ENCODE results near the gene LRIG1.

The LRIG1 gene

DNA sequence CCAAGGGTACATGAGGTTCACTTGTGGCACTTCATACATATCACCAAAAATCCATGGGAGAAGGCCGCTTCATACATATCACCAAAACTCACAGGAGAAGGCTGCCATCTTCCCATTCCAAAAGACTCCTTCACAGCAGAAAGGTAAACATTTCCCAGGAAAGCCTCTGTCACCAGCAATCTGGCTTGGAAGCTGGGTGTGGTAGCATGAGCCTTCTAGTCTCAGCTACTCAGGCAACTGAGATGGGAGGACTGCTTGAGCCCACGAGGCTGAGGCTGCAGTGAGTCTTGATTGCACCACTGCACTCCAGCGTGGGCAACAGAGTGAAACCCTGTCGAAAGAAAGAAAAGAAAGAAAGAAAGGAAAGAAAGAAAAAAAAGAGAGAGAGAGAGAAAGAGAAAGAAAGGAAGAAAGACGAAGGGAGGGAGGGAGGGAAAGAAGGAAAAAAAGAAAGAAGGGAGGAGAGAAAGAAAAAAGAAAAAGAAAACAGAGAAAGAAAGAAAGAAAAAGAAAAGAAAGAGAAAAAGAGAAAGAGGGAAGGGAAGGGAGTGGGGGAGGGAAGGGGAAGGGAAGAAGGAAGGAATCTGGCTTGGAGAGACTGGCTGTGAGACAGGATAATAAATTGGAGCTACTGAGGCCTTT, 7.2 kb downstream of the LRIG1 start:
- in situ Hi-C loops (cut with HindIII; ENCODE audit: low pct_ligation_motif_present, low sequenced_read_pairs): no loop called here
- Histone ChIP-seq H3K27me3 (replicated peaks) (no peaks in the 10 kb centered on the region), H3K27ac (no peak overlapping the region), H3K4me3 (ENCODE audit: low read depth, low read length) (no peak overlapping the region), H3K36me3 (replicated peaks) (no peaks in the 10 kb centered on the region)
- DNase-seq: no peak
- TF ChIP-seq CTCF (IDR thresholded peaks at IDR 0.05; ENCODE audit: low read depth, low read length, missing control alignments): no peak

GRCh38 chr3:66492672-66493071, 8.2 kb downstream of the LRIG1 start:
- TF ChIP-seq CTCF (IDR thresholded peaks at IDR 0.05; ENCODE audit: low read depth, low read length, missing control alignments): no peak
- in situ Hi-C loops (cut with HindIII; ENCODE audit: low pct_ligation_motif_present, low sequenced_read_pairs): no loop called here
- Histone ChIP-seq H3K27ac (no peak overlapping the region), H3K4me3 (ENCODE audit: low read depth, low read length) (no peak overlapping the region), H3K36me3 (replicated peaks) (no peaks in the 10 kb centered on the region), H3K27me3 (replicated peaks) (no peaks in the 10 kb centered on the region)
- no peak for DNase-seq

DNA sequence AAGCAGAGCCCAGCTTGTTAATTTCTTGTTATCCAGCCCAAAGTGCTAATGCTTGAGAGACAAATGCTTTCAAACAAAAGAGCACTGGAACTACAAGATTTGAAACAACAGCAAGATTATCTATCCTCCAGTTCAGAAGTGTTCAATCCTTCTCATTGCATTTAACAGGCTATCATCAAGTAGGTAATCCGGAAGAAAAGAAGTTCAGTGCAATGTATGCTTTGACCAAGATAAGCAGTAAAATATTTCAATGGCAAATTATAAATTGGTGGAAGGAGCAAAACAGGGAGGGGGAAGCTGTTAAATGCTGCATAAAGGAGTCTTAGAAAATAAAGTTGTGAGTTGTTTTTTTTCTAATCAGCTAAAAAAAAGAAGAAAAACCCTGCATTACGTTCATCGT, 8.8 kb downstream of the LRIG1 start:
- TF ChIP-seq CTCF (IDR thresholded peaks at IDR 0.05; ENCODE audit: low read depth, low read length, missing control alignments): no peak
- H3K36me3 ChIP-seq (replicated peaks): no peaks in the 10 kb centered on the region
- no peak overlapping the region for H3K27ac ChIP-seq
- no peak overlapping the region for H3K4me3 ChIP-seq (ENCODE audit: low read depth, low read length)
- in situ Hi-C loops (cut with HindIII; ENCODE audit: low pct_ligation_motif_present, low sequenced_read_pairs): no loop called here
- DNase-seq: no peak
- no peaks in the 10 kb centered on the region for H3K27me3 ChIP-seq (replicated peaks)

- H3K36me3 ChIP-seq (replicated peaks): no peaks in the 10 kb centered on the region
- H3K27me3 ChIP-seq (replicated peaks): no peaks in the 10 kb centered on the region
- DNase-seq: no peak
- H3K4me3 ChIP-seq (ENCODE audit: low read depth, low read length): no peak overlapping the region
- H3K27ac ChIP-seq: no peak overlapping the region
- in situ Hi-C loops (cut with HindIII; ENCODE audit: low pct_ligation_motif_present, low sequenced_read_pairs): no loop called here
- no peak for TF ChIP-seq CTCF (IDR thresholded peaks at IDR 0.05; ENCODE audit: low read depth, low read length, missing control alignments)
These were observed 9.8 kb downstream of the LRIG1 start for GRCh38 chr3:66490984-66491383.

DNA sequence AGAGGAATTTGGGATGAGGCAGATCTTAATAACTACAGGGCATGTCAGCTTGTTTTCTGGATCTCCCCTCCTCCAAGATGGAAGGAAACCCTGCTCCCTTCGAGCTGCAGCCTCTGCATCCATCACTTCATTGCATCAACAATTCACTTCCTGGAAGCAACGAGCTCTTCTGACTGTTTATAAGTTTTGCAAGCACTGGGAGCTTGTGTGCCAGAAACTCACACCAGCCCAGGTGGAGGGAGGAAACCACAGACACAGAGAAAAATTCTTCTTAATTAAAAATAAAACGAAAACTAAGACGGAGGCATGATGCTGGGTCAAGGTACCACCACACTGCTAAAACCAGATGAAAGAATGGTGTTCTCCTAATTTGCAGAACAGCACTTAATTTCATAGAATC, 10.6 kb downstream of the LRIG1 start:
- no peak for DNase-seq
- H3K27ac ChIP-seq: no peak overlapping the region
- no peaks in the 10 kb centered on the region for H3K27me3 ChIP-seq (replicated peaks)
- in situ Hi-C loops (cut with HindIII; ENCODE audit: low pct_ligation_motif_present, low sequenced_read_pairs): no loop called here
- H3K36me3 ChIP-seq (replicated peaks): no peaks in the 10 kb centered on the region
- no peak for TF ChIP-seq CTCF (IDR thresholded peaks at IDR 0.05; ENCODE audit: low read depth, low read length, missing control alignments)
- H3K4me3 ChIP-seq (ENCODE audit: low read depth, low read length): no peak overlapping the region

DNA sequence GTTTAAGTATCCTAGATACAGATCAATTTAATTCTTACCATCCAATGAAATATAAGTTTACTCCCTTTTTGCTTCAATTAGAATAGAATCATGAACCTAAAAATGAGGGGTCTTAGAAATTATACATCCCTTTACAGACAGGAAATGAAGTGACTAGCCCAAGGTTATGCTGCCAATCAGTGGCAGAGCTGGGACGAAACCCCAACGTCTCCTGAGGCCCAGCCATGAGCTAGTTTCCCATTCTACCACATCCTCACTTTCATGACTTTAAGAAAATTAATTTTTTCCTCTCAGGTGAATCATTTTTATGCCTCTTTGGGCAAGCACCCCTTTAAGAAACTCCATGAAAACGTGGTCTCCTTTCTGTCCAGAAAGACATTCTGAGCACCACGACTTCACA, 11.2 kb downstream of the LRIG1 start:
- H3K4me3 ChIP-seq (ENCODE audit: low read depth, low read length): no peak overlapping the region
- H3K27ac ChIP-seq: no peak overlapping the region
- no peaks in the 10 kb centered on the region for H3K27me3 ChIP-seq (replicated peaks)
- in situ Hi-C loops (cut with HindIII; ENCODE audit: low pct_ligation_motif_present, low sequenced_read_pairs): no loop called here
- no peak for DNase-seq
- TF ChIP-seq CTCF (IDR thresholded peaks at IDR 0.05; ENCODE audit: low read depth, low read length, missing control alignments): no peak
- no peaks in the 10 kb centered on the region for H3K36me3 ChIP-seq (replicated peaks)
